Endothelial cell of umbilical vein (primary cell): ENCODE measurements around the gene ANKRD44. TPM values are rescaled to one million over a fixed set of nuclear protein-coding genes. Genes with fewer than 3 reads are reported as not detected.

Experiments used
- BruUV-seq: library from RNA; stranded (reverse); fragments of 400-500 nt; replicated peaks from 2 replicates; lab custom pipeline; 2021; lab: Mats Ljungman, UMichigan
- CTCF ChIA-PET: fragments of 300-600, 350-600 bp; sonication (Branson Sonifier 250); formaldehyde crosslinking; loops from one replicate; lab custom pipeline; 2021; ENCODE audit warnings: antibody characterized with exemption, inconsistent platforms; lab: Charles Lee
- POLR2A ChIA-PET: fragments of 300-600, 350-600 bp; sonication (Branson Sonifier 250); formaldehyde crosslinking; loops from one replicate; lab custom pipeline; 2021; ENCODE audit warnings: antibody characterized with exemption, inconsistent platforms; lab: Charles Lee
- DNase-seq: peaks from one replicate; pipeline ENCODE4 v3.0.0-alpha.2; 2011; ENCODE audit warnings: low read depth, low spot score
- FAIRE-seq: peaks from 2 replicates; lab custom pipeline; 2011; peaks lifted over from hg19 to GRCh38; lab: Jason Lieb, UNC
- H2AFZ ChIP-seq: 2 replicates; pipeline ENCODE4 v1.6.0; 2012; ENCODE audit warnings: low read depth, low read length, control low read depth, inconsistent platforms
- H3K27ac ChIP-seq: 2 replicates; pipeline ENCODE4 v1.5.1; 2011; ENCODE audit warnings: low read depth, mild to moderate bottlenecking, control low read depth, low read length, moderate library complexity; ENCODE audit not compliant: insufficient read depth
- H3K27me3 ChIP-seq, 2 experiments: 2 replicates each; pipeline versions ENCODE4 v1.6.0 to v1.6.1; 2011; ENCODE audit warnings: low read length in 2 of 2, mixed read lengths in 1 of 2; ENCODE audit not compliant: control insufficient read depth in 2 of 2, insufficient read depth in 2 of 2
- H3K36me3 ChIP-seq, 2 experiments: 2 replicates in 1 of 2; 3 replicates in 1 of 2; pipeline ENCODE4 v1.5.1; 2011; ENCODE audit warnings: low read length in 2 of 2, mild to moderate bottlenecking in 1 of 2, moderate library complexity in 1 of 2; ENCODE audit not compliant: control insufficient read depth in 2 of 2, insufficient read depth in 2 of 2; ENCODE audit errors: extremely low read depth in 1 of 2
- H3K4me1 ChIP-seq: 3 replicates; pipeline ENCODE4 v1.5.1; 2011; ENCODE audit warnings: mild to moderate bottlenecking, low read length; ENCODE audit not compliant: control insufficient read depth, insufficient read depth; ENCODE audit errors: extremely low read depth
- H3K4me2 ChIP-seq: 2 replicates; pipeline ENCODE4 v1.6.1; 2011; ENCODE audit warnings: low read length, control low read depth, mixed read lengths; ENCODE audit not compliant: insufficient read depth
- H3K4me3 ChIP-seq, 3 experiments: fragments of 200-600 bp in 1 of 3; sonication (generic), shearing (Covaris generic) in 1 of 3; replicated peaks in 1 of 3; 2 replicates each; pipeline ENCODE4 v1.5.1; 2011 to 2016; ENCODE audit warnings: control low read depth in 3 of 3, low read length in 3 of 3, mild to moderate bottlenecking in 2 of 3, inconsistent platforms in 1 of 3, low read depth in 1 of 3, moderate library complexity in 1 of 3; ENCODE audit not compliant: insufficient read depth in 1 of 3
- H3K79me2 ChIP-seq: 2 replicates; pipeline ENCODE4 v1.6.0; 2012; ENCODE audit warnings: low read length, inconsistent platforms; ENCODE audit not compliant: control insufficient read depth, insufficient read depth
- H3K9ac ChIP-seq: replicated peaks from 2 replicates; pipeline ENCODE3; 2011; ENCODE audit warnings: low read length, control low read depth; ENCODE audit not compliant: insufficient read depth; ENCODE audit errors: extremely low read depth
- H3K9me1 ChIP-seq: replicated peaks from 3 replicates; pipeline ENCODE4 v1.6.0; 2011; ENCODE audit warnings: mild to moderate bottlenecking, low read length; ENCODE audit not compliant: control insufficient read depth, insufficient read depth; ENCODE audit errors: extremely low read depth
- H3K9me3 ChIP-seq: replicated peaks from 2 replicates; pipeline ENCODE4 v1.5.1; 2012; ENCODE audit warnings: low read length, inconsistent platforms; ENCODE audit not compliant: control insufficient read depth, insufficient read depth
- H4K20me1 ChIP-seq: replicated peaks from 2 replicates; pipeline ENCODE3; 2011; ENCODE audit warnings: mild to moderate bottlenecking, low read length; ENCODE audit not compliant: control insufficient read depth, insufficient read depth; ENCODE audit errors: extremely low read depth
- CTCF ChIP-seq, 2 donors: IDR thresholded peaks; 1 replicate in 1 of 2; 2 replicates in 1 of 2; pipeline ENCODE4 v1.5.1; 2011; ENCODE audit warnings: low read length in 2 of 2, mild to moderate bottlenecking in 2 of 2, moderate library complexity in 2 of 2, control low read depth in 1 of 2, inconsistent platforms in 1 of 2, low read depth in 1 of 2; ENCODE audit not compliant: insufficient read depth in 1 of 2; ENCODE audit errors: extremely low read depth in 1 of 2
- EZH2 ChIP-seq: IDR thresholded peaks from 2 replicates; pipeline ENCODE4 v1.6.1; 2012; ENCODE audit warnings: borderline replicate concordance, low read depth, mild to moderate bottlenecking, moderate library complexity, low read length, inconsistent platforms; ENCODE audit not compliant: severe bottlenecking
- FOS ChIP-seq: IDR thresholded peaks from 2 replicates; pipeline ENCODE4 v1.6.1; 2011; ENCODE audit warnings: mild to moderate bottlenecking, low read length, moderate library complexity, borderline replicate concordance; ENCODE audit not compliant: insufficient read depth
- GATA2 ChIP-seq: IDR thresholded peaks from 2 replicates; pipeline ENCODE4 v1.7.0; 2011; ENCODE audit warnings: low read depth, mild to moderate bottlenecking, moderate library complexity, mixed read lengths, low read length; ENCODE audit not compliant: insufficient read length, insufficient read depth
- JUN ChIP-seq: IDR thresholded peaks from 2 replicates; pipeline ENCODE4 v1.6.1; 2011; ENCODE audit warnings: borderline replicate concordance, low read depth; ENCODE audit not compliant: insufficient read length, insufficient read depth
- MYC ChIP-seq: IDR thresholded peaks from one replicate; pipeline ENCODE4 v1.6.1; 2011; ENCODE audit warnings: mild to moderate bottlenecking, low read depth, low read length
- POLR2A ChIP-seq: IDR thresholded peaks from 2 replicates; pipeline ENCODE4 v1.6.1; 2012; ENCODE audit warnings: low read depth, mild to moderate bottlenecking, control low read depth, low read length
- POLR2AphosphoS5 ChIP-seq: IDR thresholded peaks from 2 replicates; pipeline ENCODE4 v1.6.1; 2012; ENCODE audit warnings: low read depth, mild to moderate bottlenecking, control low read depth, low read length, moderate library complexity; ENCODE audit not compliant: insufficient read depth
- dilution Hi-C: fragments of 300-500 bp; cut with MboI; formaldehyde crosslinking; loops from one replicate; pipeline ENCODE4 v1.15.0; 2019; ENCODE audit warnings: low sequenced_read_pairs; ENCODE audit not compliant: extremely low pct_ligation_motif_present
- intact Hi-C: fragments of 100-400 bp; cut with micrococcal nuclease; formaldehyde crosslinking; loops from one replicate; pipeline ENCODE4 v1.10.0; 2022
- polyA plus RNA-seq, 4 experiments: library from polyadenylated mRNA; depleted of rRNA in 3 of 4; stranded (reverse) in 3 of 4; unstranded in 1 of 4; fragments of >200 nt; gene quantifications; 2 replicates each; pipeline versions ENCODE4 v1.2.1 to v1.2.3, GENCODE V29; 2011 to 2012; ENCODE audit warnings: missing spikeins in 1 of 4
- total RNA-seq: library from RNA; stranded (reverse); gene quantifications from 2 replicates; pipeline ENCODE4 v1.2.3, GENCODE V29; 2021
- TF ChIP-seq, protein P1 (sequence below): IDR thresholded peaks from 2 replicates; pipeline ENCODE4 v1.6.1; 2011; ENCODE audit not compliant: insufficient read depth, insufficient read length

The ANKRD44 gene
- total and polyA plus RNA-seq, 2 donors (not counting 3 experiments of a cell fraction or from before 2014, with no cell fraction given) = 3.4 to 6.1 TPM

DNA sequence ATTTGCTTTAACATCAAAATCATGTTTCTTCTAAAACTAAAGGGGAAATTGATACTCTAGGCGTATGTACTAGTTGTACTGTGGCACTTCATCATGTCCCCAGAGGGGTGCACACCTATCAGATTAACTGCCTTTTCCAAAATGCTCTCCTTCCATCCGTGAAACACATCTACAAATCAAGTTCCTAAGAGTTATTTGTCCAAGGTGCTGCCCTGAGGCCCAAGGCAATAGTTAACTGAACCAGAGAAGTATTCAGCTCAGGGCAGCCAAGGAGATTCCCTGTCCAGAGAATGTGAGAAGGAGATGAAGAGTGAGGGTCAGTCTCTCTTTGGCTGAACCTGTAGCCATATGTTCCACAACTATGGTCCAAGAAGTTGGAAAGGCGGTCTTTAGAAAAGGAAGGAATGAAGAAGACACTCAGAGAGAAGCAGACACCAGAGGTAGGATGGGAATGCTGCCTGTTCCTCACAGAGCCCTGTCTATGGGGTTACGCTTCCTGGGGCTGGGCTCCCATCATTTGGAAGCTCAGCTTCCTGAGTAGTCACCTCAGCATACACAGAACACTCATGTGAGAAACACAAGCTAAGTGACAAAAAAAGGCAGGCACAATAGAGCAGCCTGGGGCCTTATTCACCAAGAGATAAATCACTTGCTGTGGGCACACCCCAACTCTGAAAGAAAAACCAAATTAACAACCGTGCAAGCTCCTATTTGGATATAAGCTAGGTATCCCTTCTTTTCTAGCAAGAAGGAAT lies 55.6 kb downstream of the ANKRD44 start:
- no peaks in the 10 kb centered on the region for H3K27me3 ChIP-seq
- H2AFZ ChIP-seq = no peak overlapping the region
- no peaks in the 10 kb centered on the region for H3K79me2 ChIP-seq
- no peaks in the 10 kb centered on the region for H3K9me1 ChIP-seq
- ChIA-PET POLR2A (no interaction called here), CTCF (no interaction called here)
- intact Hi-C loops (no loop called here), dilution Hi-C loops (no loop called here)
- no peak overlapping the region for H3K9ac ChIP-seq
- no peak overlapping the region for H3K4me3 ChIP-seq
- no peaks in the 10 kb centered on the region for H3K4me1 ChIP-seq
- DNase-seq = no peak
- FAIRE-seq = no peak
- no peaks in the 10 kb centered on the region for H3K36me3 ChIP-seq
- TF ChIP-seq JUN (no peak), FOS (no peak), POLR2A (no peak), MYC (no peak), EZH2 (no peak), CTCF (IDR thresholded peaks at IDR 0.05; ENCODE audit: extremely low read depth in 1 of 2, insufficient read depth in 1 of 2, low read depth in 1 of 2, low read length in 2 of 2) (no peak), POLR2AphosphoS5 (no peak), GATA2 (no peak)
- TF ChIP-seq, protein P1, sequence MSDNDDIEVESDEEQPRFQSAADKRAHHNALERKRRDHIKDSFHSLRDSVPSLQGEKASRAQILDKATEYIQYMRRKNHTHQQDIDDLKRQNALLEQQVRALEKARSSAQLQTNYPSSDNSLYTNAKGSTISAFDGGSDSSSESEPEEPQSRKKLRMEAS = no peak
- no peak overlapping the region for H3K4me2 ChIP-seq
- H3K9me3 ChIP-seq = no peaks in the 10 kb centered on the region
- H4K20me1 ChIP-seq = no peaks in the 10 kb centered on the region
- BruUV-seq = no TSS peak
- no peak overlapping the region for H3K27ac ChIP-seq
